Kidney capillary endothelial cell (primary cell): ENCODE data around the gene PER2.

Source experiments
- DNase-seq: peaks from one replicate; pipeline ENCODE4 v3.0.0-alpha.2; 2018; ENCODE audit warnings: low spot score

PER2 gene

GRCh38 chr2:238264072-238264460, 24.3 kb downstream of the PER2 start:
- DNase-seq: no peak

DNA sequence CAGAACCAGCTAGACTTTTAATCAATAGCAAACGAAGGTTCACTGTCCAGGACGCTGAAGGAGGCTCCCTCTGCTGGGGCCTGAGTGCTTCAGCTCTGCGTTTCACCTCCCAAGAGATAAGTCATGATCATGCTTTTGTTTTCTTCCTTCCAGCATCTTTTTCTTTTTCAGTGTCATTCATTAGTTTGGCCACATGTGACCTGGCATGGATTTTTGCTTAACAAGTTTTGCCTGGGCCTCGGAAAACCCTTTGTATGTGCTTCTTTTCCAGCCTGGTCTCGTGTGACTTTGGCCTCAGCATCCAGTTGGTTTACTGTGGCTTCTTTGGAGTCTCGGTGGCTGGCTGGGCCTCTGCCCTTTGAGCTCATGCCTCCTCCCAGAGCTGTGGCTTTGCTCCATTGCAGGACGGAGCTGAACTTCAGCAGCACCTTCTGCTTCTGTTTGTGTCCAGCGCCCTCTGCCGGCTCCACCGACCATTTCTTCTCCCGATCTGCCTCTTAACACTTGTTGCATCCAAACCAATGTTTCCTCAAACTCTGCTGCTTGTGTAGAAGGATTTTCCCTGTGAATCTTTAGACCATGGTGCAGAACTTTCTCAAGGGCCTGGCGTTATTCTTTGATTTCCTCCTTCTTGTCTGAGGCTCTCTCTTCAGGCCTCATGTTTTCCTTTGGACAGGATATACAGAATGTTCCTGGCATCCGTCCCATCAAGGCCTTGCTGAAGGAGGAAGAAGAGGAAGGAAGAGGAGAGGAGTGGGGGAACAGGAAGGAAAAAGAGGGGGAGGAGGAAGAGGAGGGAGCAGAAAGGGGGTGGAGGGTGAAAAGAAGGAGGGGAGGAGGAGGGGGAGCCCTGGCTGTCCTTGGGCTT, 25.0 kb downstream of the PER2 start:
- peak; percentile 84 for DNase-seq

DNA sequence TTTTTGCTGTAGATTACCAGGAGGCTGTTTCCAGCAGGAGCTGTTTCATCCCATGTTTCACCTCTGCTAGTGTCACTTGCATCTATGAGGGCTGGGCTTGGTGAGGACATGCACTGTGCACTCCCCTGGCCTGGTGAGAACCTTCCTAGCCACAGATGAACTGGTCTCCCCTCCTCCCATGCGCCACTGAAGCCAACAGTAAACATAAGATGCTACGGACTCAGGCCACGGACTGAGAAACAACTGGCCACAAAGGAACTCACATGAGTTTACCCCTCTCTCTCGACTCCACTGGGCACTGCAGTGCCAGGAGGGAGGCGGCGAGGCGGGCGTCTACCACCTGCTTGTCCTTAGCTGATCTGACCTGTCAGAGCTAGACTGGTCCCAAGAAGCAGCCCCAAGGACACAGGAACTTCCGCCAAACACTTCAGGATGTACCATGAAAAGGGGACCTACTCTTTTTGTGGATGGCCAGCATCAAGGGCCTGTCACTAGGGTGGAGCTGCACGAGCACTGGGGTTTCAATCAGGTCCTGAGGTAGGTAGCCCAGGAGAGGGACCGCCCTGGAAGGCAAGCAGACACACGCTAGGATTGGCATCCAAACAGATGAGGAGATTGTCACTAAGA, 25.8 kb downstream of the PER2 start:
- no peak for DNase-seq

- DNase-seq: no peak
These were observed 26.6 kb downstream of the PER2 start for GRCh38 chr2:238261718-238262375.

DNA sequence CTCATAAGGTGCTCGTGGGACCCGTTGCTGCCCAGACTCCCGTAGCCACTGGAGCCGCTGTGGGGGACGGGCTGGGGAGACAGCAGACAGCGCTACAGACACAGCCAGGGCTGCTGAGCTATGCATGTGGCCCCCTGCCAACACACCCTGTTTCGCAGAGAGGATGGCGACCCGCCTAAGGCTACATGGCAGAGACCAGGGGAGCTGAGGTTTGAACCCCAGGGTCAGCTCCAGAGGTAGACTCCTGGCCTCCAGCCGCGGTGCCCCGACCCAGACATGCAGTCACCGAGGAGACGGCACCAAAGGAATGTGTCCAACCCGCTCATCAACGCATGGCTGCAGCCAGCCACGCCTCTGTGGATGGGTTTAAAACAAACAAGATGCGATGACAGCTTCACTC, 27.5 kb downstream of the PER2 start:
- DNase-seq: no peak

GRCh38 chr2:238259061-238260020, 29.1 kb downstream of the PER2 start:
- no peak for DNase-seq

DNA sequence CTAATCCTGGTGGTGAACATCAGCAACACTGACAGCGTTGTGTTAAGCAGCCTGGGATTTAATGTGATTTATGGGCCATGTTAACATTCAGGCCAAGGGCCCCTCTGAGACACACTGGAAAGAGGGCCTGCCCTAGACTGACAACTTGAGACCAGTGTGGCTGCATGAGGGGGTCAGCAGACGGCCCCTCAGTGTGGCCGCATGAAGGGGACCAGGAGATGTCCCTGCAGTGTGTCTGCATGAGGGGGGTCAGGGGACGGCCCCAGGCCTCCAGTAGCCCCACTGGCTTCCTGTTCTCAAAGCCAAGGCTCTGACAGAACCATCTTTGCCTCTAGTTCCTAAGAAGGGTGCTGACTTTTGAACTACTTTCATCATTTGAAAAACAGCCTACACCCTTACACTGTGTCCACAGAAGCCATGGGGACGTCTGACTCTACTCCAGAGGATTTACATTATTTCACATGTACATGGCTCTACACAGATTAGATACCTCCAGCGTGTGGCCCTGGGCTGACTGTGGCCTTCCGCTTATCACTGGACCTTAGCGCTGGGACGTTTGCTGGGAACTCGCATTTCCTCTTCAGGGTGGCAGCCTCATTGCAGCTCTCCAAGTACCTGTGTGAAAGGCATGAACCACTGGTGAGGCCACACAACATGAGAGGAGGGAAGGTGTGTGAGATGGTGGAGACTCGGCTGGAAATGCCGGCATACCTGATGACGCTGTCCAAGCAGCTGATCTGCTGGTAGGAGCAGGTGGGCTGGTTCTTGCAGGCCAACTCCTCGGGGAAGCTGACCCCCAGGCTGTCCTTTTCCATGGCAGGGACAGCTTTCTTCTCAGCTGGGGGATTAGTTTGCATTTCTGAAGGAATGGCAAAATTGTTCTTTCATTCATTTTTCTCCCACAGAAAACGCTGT, 30.4 kb downstream of the PER2 start:
- no peak for DNase-seq

DNA sequence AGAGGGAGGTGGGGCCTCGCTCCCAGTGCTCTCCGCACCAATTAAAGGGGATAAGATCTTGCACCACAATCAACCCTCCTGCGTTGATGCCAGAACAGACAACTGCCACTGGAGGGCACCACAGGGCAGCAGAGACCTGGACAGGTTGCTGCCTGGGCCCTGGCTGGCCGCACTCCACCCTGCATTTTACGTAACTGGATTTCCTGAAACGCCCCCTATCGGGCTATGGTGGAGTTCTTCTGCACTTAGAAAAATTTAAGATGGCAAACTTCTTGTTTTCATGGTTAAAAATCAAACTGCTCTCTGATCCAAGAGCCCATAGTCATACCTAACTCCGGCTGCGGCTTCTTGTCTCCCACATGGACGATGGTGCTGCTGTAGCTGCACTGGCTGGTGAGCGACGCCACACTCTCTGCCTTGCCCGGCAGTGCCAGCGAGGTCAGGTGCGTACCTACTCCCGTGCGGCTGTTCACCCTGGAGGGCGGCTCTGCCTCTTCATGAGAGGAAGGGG, 31.8 kb downstream of the PER2 start:
- peak; percentile 79 for DNase-seq

GRCh38 chr2:238256111-238256510, 32.3 kb downstream of the PER2 start:
- no peak for DNase-seq

GRCh38 chr2:238255636-238256035, 32.8 kb downstream of the PER2 start:
- no peak for DNase-seq

- no peak for DNase-seq
These were observed 33.3 kb downstream of the PER2 start for GRCh38 chr2:238255151-238255551.

DNA sequence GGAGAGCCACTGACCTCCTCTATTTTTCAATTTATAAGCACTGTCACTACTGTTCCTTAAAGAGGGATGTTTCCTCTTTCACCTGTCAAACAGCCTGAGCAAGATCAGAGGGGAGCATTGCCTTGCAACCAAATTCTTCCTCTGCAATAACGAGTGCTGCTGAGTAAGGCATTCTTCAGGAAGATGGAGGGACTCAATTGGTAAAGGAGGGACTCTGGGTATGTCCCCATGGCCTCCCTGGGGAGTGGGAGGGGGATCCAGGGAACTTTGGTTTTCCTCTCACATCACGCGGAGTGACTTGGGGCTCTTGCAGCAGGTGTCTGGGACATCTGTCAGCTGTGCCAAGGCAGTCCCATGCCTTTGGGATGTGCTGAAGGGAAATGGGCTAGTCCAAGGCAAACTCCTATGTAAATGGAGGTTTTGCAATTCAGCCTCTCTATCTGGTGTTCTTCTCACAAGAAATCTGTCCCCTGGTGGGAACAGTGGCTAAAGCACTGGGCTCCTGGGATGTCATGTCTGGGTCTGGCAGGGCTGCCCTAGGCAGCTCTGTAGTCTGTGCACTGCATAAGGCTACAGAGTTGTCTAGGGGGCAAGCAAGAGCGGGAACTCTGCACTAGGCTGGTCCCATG, 34.2 kb downstream of the PER2 start:
- DNase-seq: no peak

- no peak for DNase-seq
These were observed 35.4 kb downstream of the PER2 start for GRCh38 chr2:238252766-238253630.

GRCh38 chr2:238251986-238252385, 36.4 kb downstream of the PER2 start:
- no peak for DNase-seq

DNA sequence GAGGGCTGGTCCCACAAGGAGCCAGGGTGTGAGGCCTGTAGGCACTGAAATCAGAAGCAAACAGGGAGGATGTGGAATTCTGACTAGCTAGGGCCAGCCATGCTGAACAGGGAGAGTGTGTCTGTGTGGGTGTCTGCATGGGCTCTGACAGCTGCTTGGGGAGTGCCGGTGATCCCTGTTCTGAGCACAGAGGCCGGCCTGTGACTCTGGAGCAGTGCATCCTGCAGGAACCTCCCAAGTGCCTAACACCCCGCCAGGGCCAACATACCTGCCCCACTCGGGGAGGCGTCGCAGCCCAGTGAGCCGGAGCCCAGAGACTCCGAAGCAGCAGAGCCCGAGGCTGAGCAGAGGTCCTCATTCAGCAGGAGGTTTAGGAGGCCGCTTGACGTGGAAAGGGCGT, 37.1 kb downstream of the PER2 start:
- DNase-seq: no peak

DNA sequence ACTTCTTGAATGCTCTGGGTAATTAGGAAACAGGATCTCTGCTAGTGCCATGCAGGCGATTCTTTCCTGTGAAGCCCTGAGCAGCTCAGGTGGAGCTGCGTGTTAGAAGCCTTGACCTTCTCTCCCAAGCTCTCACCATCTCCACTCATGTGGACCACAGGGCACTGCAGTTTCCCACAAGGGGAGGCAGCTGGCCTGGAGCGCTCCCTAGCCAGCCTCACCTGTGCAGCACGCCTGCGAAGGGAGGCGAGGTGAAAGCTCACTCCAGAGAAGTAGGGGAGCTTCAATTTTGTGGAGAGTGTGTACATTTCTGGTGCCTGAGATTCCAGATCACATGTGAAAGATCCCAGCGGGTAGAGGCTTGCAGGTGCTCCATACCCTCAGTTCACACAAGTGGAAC, 37.5 kb downstream of the PER2 start:
- no peak for DNase-seq

DNA sequence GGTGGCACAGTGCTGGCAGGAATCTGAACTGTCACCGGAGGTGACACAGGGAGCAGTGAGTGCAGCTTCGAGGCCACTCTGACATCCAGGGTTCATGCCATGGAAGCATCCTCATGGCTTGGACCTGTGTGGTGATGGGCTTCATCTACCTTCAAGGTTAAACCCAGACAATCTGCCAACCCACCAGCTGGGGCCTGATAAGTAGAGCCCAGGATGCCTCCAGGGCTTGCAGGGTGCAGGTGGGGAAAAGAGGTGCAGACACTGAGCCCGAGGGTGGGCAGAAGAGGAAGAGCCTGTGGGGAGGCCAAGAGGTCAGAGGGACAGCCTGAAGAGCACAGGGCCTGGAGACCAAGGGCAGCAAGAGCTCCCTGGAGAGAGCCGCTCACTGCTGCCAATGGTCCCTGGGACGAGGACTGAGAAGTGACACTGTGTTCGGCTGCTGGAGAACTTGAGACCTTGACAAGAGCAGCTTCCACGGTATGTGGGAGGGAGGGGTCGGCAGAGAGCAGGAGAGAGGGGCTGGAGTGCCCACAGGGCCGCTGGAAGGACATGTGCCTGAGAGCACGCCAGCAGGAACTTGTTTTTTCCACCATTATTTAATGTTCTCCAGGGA, 40.5 kb downstream of the PER2 start:
- DNase-seq: no peak

DNA sequence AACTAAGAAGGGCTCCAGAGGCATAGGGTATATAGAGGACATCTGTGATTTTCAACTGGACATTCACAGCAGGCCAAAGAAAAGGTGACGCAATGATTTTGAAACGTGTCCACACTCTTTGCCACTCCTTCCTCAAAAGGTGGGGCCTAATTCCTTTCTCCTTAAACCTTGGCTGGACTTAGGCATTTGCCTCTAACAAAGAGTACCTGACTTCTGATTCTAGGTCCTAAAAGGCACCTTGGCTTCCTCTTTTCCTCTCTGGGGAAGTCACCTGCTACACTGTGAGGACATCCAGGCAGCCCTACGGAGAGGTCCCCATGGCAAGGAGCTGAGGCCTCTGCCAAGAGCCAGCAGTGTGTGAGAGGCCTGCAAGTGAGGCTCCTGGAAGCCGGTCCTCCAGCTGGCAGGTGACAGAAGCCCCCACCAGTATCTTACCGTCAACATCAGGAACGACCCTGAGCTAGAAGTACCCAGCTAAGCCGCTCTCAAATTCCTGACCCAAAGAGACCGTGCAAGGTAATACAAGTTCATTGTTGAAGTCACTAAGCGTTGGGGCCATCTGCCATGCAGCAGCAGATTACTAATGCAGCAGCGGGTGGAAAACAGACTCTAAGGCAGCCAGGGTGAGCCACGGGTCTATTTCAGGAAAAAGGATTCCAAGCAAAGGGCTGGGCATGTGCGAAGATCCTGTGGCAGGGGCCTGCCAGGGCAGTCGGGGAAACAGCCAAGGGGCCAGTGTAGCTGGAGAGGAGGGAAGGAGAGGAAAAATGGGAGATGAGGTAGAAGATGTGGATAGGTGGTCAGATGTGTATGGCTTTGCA, 41.2 kb downstream of the PER2 start:
- no peak for DNase-seq
